Osteoblast (primary cell): ENCODE measurements around the gene PDLIM1. TPM values are rescaled to one million over a fixed set of nuclear protein-coding genes. Genes with fewer than 3 reads are reported as not detected.

Source experiments
- DNase-seq: peaks from one replicate; pipeline ENCODE4 v3.0.0; 2011; ENCODE audit warnings: low spot score, mixed read lengths; ENCODE audit not compliant: insufficient read length; ENCODE audit errors: missing footprints
- H2AFZ ChIP-seq: 2 replicates; pipeline ENCODE4 v1.6.0; 2011; ENCODE audit warnings: mild to moderate bottlenecking, low read length
- H3K27ac ChIP-seq: 2 replicates; pipeline ENCODE4 v1.5.1; 2011; ENCODE audit warnings: mild to moderate bottlenecking, low read depth, low read length, moderate library complexity
- H3K27me3 ChIP-seq: 2 replicates; pipeline ENCODE4 v1.6.0; 2012; ENCODE audit warnings: mild to moderate bottlenecking, control low read depth, inconsistent platforms, low read length, moderate library complexity; ENCODE audit not compliant: insufficient read depth
- H3K36me3 ChIP-seq: 2 replicates; pipeline ENCODE4 v1.5.1; 2011; ENCODE audit warnings: mild to moderate bottlenecking, low read length, control low read depth, moderate library complexity; ENCODE audit not compliant: insufficient read depth
- H3K4me1 ChIP-seq: 2 replicates; pipeline ENCODE4 v1.5.1; 2011; ENCODE audit warnings: mild to moderate bottlenecking, low read length, control low read depth, moderate library complexity; ENCODE audit not compliant: insufficient read depth
- H3K4me2 ChIP-seq: 2 replicates; pipeline ENCODE4 v1.6.0; 2011; ENCODE audit warnings: mild to moderate bottlenecking, low read length; ENCODE audit not compliant: insufficient read depth
- H3K4me3 ChIP-seq: fragments of 200-600 bp; sonication (generic); 3 replicates; pipeline ENCODE4 v1.5.1; 2012; ENCODE audit warnings: mild to moderate bottlenecking, low read length, inconsistent platforms; ENCODE audit not compliant: insufficient read depth
- H3K79me2 ChIP-seq: 2 replicates; pipeline ENCODE4 v1.6.0; 2012; ENCODE audit warnings: mild to moderate bottlenecking, low read length, control low read depth, inconsistent platforms; ENCODE audit not compliant: insufficient read depth
- H3K9me3 ChIP-seq: 2 replicates; pipeline ENCODE4 v1.5.1; 2011; ENCODE audit warnings: low read depth, low read length, control low read depth
- H4K20me1 ChIP-seq: 2 replicates; pipeline ENCODE4 v1.6.0; 2012; ENCODE audit warnings: mild to moderate bottlenecking, low read length, control low read depth; ENCODE audit not compliant: insufficient read depth
- total RNA-seq: library from RNA; depleted of rRNA; stranded (reverse); fragments of >200 nt; gene quantifications from 2 replicates; pipeline ENCODE4 v1.2.3, GENCODE V29; 2012
- TF ChIP-seq, protein P1 (sequence below): IDR thresholded peaks from 2 replicates; pipeline ENCODE4 v1.5.1; 2011; ENCODE audit warnings: mild to moderate bottlenecking, low read depth, low read length, moderate library complexity; ENCODE audit errors: extremely low read depth

PDLIM1 gene
- total RNA-seq, 1 donor, result 26.1 TPM

GRCh38 chr10:95225136-95225535 is 65.7 kb downstream of the PDLIM1 start:
- H2AFZ ChIP-seq, result no peak overlapping the region

DNA sequence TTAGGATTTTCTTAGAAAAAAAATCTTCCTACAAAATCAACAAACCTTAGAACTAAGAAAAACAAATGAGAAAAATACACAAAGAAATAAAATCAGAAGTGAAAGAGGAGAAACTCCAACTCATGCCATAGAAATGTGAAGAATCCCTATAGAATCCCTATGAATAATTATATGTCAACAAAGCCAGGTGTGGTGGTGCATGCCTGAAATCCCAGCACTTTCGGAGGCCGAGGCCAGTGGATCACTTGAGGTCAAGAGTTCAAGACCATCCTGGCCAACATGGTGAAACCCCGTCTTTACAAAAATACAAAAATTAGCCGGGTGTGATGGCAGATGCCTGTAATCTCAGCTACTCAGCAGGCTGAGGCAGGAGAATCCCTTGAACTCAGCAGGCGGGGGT is 69.7 kb downstream of the PDLIM1 start:
- no peak for DNase-seq
- Histone ChIP-seq H3K4me2 (peak overlapping the region; percentile 46), H3K27ac (peak overlapping the region; percentile 7)

More at GRCh38 chr10:95225136-95225535, 65.7 kb downstream of the PDLIM1 start:
- H3K27ac ChIP-seq, result no peak overlapping the region
- H3K4me2 ChIP-seq, result no peak overlapping the region
- H3K9me3 ChIP-seq, result no peaks in the 10 kb centered on the region
- no peak overlapping the region for H3K4me3 ChIP-seq
- TF ChIP-seq, protein P1, sequence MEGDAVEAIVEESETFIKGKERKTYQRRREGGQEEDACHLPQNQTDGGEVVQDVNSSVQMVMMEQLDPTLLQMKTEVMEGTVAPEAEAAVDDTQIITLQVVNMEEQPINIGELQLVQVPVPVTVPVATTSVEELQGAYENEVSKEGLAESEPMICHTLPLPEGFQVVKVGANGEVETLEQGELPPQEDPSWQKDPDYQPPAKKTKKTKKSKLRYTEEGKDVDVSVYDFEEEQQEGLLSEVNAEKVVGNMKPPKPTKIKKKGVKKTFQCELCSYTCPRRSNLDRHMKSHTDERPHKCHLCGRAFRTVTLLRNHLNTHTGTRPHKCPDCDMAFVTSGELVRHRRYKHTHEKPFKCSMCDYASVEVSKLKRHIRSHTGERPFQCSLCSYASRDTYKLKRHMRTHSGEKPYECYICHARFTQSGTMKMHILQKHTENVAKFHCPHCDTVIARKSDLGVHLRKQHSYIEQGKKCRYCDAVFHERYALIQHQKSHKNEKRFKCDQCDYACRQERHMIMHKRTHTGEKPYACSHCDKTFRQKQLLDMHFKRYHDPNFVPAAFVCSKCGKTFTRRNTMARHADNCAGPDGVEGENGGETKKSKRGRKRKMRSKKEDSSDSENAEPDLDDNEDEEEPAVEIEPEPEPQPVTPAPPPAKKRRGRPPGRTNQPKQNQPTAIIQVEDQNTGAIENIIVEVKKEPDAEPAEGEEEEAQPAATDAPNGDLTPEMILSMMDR, result peak; percentile 13
- no peak for DNase-seq
- H3K79me2 ChIP-seq, result no peaks in the 10 kb centered on the region
- no peaks in the 10 kb centered on the region for H3K36me3 ChIP-seq
- no peaks in the 10 kb centered on the region for H4K20me1 ChIP-seq
- H3K4me1 ChIP-seq, result peaks cover 26% of the 10 kb centered on the region
- no peaks in the 10 kb centered on the region for H3K27me3 ChIP-seq

DNA sequence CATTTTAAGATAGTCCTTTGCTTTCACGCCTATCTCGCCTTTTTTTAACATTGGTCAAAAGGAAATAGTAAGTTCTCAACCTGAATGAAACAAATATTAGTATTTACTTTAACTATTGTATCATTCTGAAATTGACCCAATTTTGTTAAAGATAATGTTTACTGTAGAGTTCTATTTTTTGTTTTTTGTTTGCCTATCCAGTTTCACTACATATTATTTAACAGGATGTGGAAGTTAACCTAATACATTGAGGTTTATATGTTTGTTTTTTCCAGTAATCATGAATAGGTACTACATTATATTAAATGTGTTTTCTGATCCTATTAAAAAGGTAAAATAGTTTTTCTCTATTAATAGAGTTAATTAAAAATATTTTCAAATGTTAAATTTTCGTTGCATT is 70.3 kb downstream of the PDLIM1 start:
- no peaks in the 10 kb centered on the region for H3K36me3 ChIP-seq
- no peak overlapping the region for H2AFZ ChIP-seq
- TF ChIP-seq, protein P1, result no peak
- no peaks in the 10 kb centered on the region for H3K27me3 ChIP-seq
- H3K4me3 ChIP-seq, result no peak overlapping the region
- no peak overlapping the region for H3K4me2 ChIP-seq
- H3K79me2 ChIP-seq, result no peaks in the 10 kb centered on the region
- H3K4me1 ChIP-seq, result peaks cover 21% of the 10 kb centered on the region
- H3K27ac ChIP-seq, result no peak overlapping the region
- no peaks in the 10 kb centered on the region for H3K9me3 ChIP-seq
- DNase-seq, result no peak
- no peaks in the 10 kb centered on the region for H4K20me1 ChIP-seq

More for the DNA sequence above, 69.7 kb downstream of the PDLIM1 start:
- H3K9me3 ChIP-seq, result no peaks in the 10 kb centered on the region
- H3K79me2 ChIP-seq, result no peaks in the 10 kb centered on the region
- TF ChIP-seq, protein P1, result no peak
- H4K20me1 ChIP-seq, result no peaks in the 10 kb centered on the region
- no peak overlapping the region for H3K4me3 ChIP-seq
- H3K4me1 ChIP-seq, result peaks cover 21% of the 10 kb centered on the region
- no peaks in the 10 kb centered on the region for H3K36me3 ChIP-seq
- H2AFZ ChIP-seq, result no peak overlapping the region
- H3K27me3 ChIP-seq, result no peaks in the 10 kb centered on the region

DNA sequence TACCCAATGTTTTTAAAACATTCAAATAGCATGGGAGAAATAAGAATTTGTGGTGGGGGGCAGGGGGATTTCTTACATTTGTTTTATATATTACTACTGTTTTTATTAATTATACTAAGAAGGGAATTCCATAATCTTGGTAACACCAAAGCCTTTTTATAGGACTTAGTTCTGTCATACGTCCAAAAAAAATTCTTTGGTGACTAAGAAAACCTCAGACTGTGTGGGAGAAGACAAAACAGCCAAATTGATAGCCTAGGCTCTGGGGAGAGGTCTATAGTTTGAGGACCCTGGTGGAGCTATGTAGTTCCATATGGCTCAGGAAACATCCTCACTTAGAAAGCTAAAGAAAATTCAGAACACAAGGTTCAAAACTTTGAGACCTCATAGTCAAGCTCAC is 73.3 kb downstream of the PDLIM1 start:
- Histone ChIP-seq H3K9me3 (no peaks in the 10 kb centered on the region), H3K79me2 (no peaks in the 10 kb centered on the region), H3K4me3 (no peak overlapping the region), H3K4me1 (peaks cover 38% of the 10 kb centered on the region), H3K27ac (peak overlapping the region; percentile 1), H2AFZ (no peak overlapping the region), H4K20me1 (no peaks in the 10 kb centered on the region), H3K4me2 (no peak overlapping the region), H3K27me3 (no peaks in the 10 kb centered on the region), H3K36me3 (no peaks in the 10 kb centered on the region)
- TF ChIP-seq, protein P1, result no peak
- no peak for DNase-seq
